ENCODE results near the gene NUP62. TPM values are rescaled to one million over a fixed set of nuclear protein-coding genes. Genes with fewer than 3 reads are reported as not detected.

Gene NUP62
- total RNA-seq, 6 donors from 2014 or later = 34.7 to 44.4 (median 40.1) TPM

GRCh38 chr19:49933643-49934042 is 4.3 kb upstream of the NUP62 start:
- Histone ChIP-seq H3K27me3 (no peaks in the 10 kb centered on the region), H3K9me3 (no peaks in the 10 kb centered on the region), H3K4me1 (peaks cover 12 to 23% (median 17%) of the 10 kb centered on the region in 4 donors), H3K4me3 (no peak overlapping the region), H3K27ac (no peak overlapping the region), H3K36me3 (peaks cover 0 to 4% (median 1%) of the 10 kb centered on the region in 4 donors)
- TF ChIP-seq CTCF (IDR thresholded peaks at IDR 0.05) (no peak), EP300 (IDR thresholded peaks at IDR 0.05) (no peak), POLR2A (IDR thresholded peaks at IDR 0.05) (no peak), POLR2AphosphoS5 (IDR thresholded peaks at IDR 0.05) (no peak)
- DNase-seq (no peak), ATAC-seq (ENCODE audit: low FRiP score in 2 of 2) (no peak)
- 91 to 95% methylated on average over 8 of the region's 8 CpGs for whole genome bisulfite sequencing, 2 donors

GRCh38 chr19:49932731-49933131 is 3.4 kb upstream of the NUP62 start:
- 79 to 89% methylated on average over 22 to 25 of the region's 25 CpGs for WGBS, 2 donors
- Histone ChIP-seq H3K4me3 (no peak overlapping the region), H3K4me1 (peaks cover 16 to 27% (median 22%) of the 10 kb centered on the region in 4 donors), H3K9me3 (no peaks in the 10 kb centered on the region), H3K36me3 (peaks cover 0 to 4% (median 2%) of the 10 kb centered on the region in 4 donors), H3K27ac (no peak overlapping the region), H3K27me3 (no peaks in the 10 kb centered on the region)
- ATAC-seq (ENCODE audit: low FRiP score in 2 of 2) (no peak), DNase-seq (no peak)
- no peak for TF ChIP-seq POLR2AphosphoS5 (IDR thresholded peaks at IDR 0.05)
- no peak for TF ChIP-seq EP300 (IDR thresholded peaks at IDR 0.05)
- TF ChIP-seq CTCF (IDR thresholded peaks at IDR 0.05) = no peak
- no peak for TF ChIP-seq POLR2A (IDR thresholded peaks at IDR 0.05)

GRCh38 chr19:49932041-49932451 is 2.7 kb upstream of the NUP62 start:
- ATAC-seq (ENCODE audit: low FRiP score in 2 of 2) (no peak), DNase-seq (no peak)
- H3K27ac ChIP-seq = no peak overlapping the region
- H3K4me1 ChIP-seq = peaks cover 21 to 27% (median 24%) of the 10 kb centered on the region in 4 donors
- peaks cover 0 to 10% (median 8%) of the 10 kb centered on the region in 4 donors for H3K36me3 ChIP-seq
- no peak for TF ChIP-seq POLR2A (IDR thresholded peaks at IDR 0.05)
- TF ChIP-seq EP300 (IDR thresholded peaks at IDR 0.05) = no peak
- no peak for TF ChIP-seq POLR2AphosphoS5 (IDR thresholded peaks at IDR 0.05)
- no peak for TF ChIP-seq CTCF (IDR thresholded peaks at IDR 0.05)
- H3K4me3 ChIP-seq = no peak overlapping the region
- H3K27me3 ChIP-seq = no peaks in the 10 kb centered on the region
- WGBS, 2 donors = 90 to 96% methylated on average over 5 of the region's 5 CpGs
- no peaks in the 10 kb centered on the region for H3K9me3 ChIP-seq

GRCh38 chr19:49931293-49932040 is 2.2 kb upstream of the NUP62 start:
- no peaks in the 10 kb centered on the region for H3K9me3 ChIP-seq
- TF ChIP-seq POLR2A (IDR thresholded peaks at IDR 0.05) = no peak
- TF ChIP-seq EP300 (IDR thresholded peaks at IDR 0.05) = no peak
- TF ChIP-seq CTCF (IDR thresholded peaks at IDR 0.05) = no peak
- TF ChIP-seq POLR2AphosphoS5 (IDR thresholded peaks at IDR 0.05) = no peak
- WGBS, 2 donors = 92 to 95% methylated on average over 7 of the region's 7 CpGs
- H3K4me3 ChIP-seq = no peak overlapping the region
- peaks cover 25 to 33% (median 26%) of the 10 kb centered on the region in 4 donors for H3K4me1 ChIP-seq
- peak overlapping the region in 1 of 4 donors; percentile 97 for H3K27ac ChIP-seq
- DNase-seq (no peak), ATAC-seq (ENCODE audit: low FRiP score in 2 of 2) (no peak)
- H3K36me3 ChIP-seq = peaks cover 0 to 14% (median 13%) of the 10 kb centered on the region in 4 donors
- H3K27me3 ChIP-seq = no peaks in the 10 kb centered on the region
